ENCODE data around the gene IQGAP1. TPM values are rescaled to one million over a fixed set of nuclear protein-coding genes. Genes with fewer than 3 reads are reported as not detected.

IQGAP1 gene
- total RNA-seq, 1 experiment from 2014 or later = 106 TPM

GRCh38 chr15:90479656-90480055 is 91.6 kb downstream of the IQGAP1 start (continued):
- TF ChIP-seq ZSCAN18 (CRISPR knock-in tag; IDR thresholded peaks at IDR 0.05) (no peak), SMAD3 (CRISPR knock-in tag; IDR thresholded peaks at IDR 0.05; ENCODE audit: borderline replicate concordance) (no peak)

- ChIA-PET POLR2A (interaction anchor here (0.6 kb wide), 3 partner anchors 15 to 675 kb away, joined by 4 to 5 read pairs (median 4); no protein-coding TSS in a partner anchor), CTCF (interaction anchor here (0.5 to 5.4 kb wide), 11 partner anchors 11 to 188 kb away, joined by 3 to 97 read pairs (median 3); partner anchors contain the start of gene IQGAP1)
- Mint-ChIP-seq H3K36me3 (peaks cover 59% of the 10 kb centered on the region), H3K27ac (no peak overlapping the region), H3K27me3 (ENCODE audit: low read depth) (no peaks in the 10 kb centered on the region), H3K9me3 (no peaks in the 10 kb centered on the region), H3K4me3 (no peak overlapping the region), H3K4me1 (no peaks in the 10 kb centered on the region)
- ATAC-seq (no peak), DNase-seq (ENCODE audit: low spot score) (no peak)
- no peak for TF ChIP-seq E2F4 (CRISPR knock-in tag; IDR thresholded peaks at IDR 0.05; ENCODE audit: borderline replicate concordance, low read depth)
- no peak for TF ChIP-seq ZNF281 (CRISPR knock-in tag; IDR thresholded peaks at IDR 0.05)
- TF ChIP-seq ARID4B (CRISPR knock-in tag; IDR thresholded peaks at IDR 0.05; ENCODE audit: borderline replicate concordance) = no peak
- no peak for TF ChIP-seq GRHL2 (CRISPR knock-in tag; IDR thresholded peaks at IDR 0.05; ENCODE audit: insufficient replicate concordance, severe bottlenecking)
- TF ChIP-seq AFF4 (CRISPR knock-in tag; IDR thresholded peaks at IDR 0.05; ENCODE audit: borderline replicate concordance) = no peak
- no peak for TF ChIP-seq ZNF416 (CRISPR knock-in tag; IDR thresholded peaks at IDR 0.05)
- TF ChIP-seq SMAD3 (CRISPR knock-in tag; IDR thresholded peaks at IDR 0.05; ENCODE audit: borderline replicate concordance) = no peak
- TF ChIP-seq SMAD4 (CRISPR knock-in tag; IDR thresholded peaks at IDR 0.05) = no peak
- TF ChIP-seq ZNF512 (CRISPR knock-in tag; IDR thresholded peaks at IDR 0.05; ENCODE audit: borderline replicate concordance) = no peak
- no peak for TF ChIP-seq IRF2 (CRISPR knock-in tag; IDR thresholded peaks at IDR 0.05; ENCODE audit: borderline replicate concordance, low read depth)
- no peak for TF ChIP-seq ZNF138 (CRISPR knock-in tag; conservative IDR thresholded peaks at IDR 0.05)
- TF ChIP-seq ZNF396 (CRISPR knock-in tag; IDR thresholded peaks at IDR 0.05; ENCODE audit: borderline replicate concordance) = no peak
- no peak for TF ChIP-seq MAX (CRISPR knock-in tag; IDR thresholded peaks at IDR 0.05)
- TF ChIP-seq ZNF425 (CRISPR knock-in tag; conservative IDR thresholded peaks at IDR 0.05) = no peak
- no peak for TF ChIP-seq JUN (CRISPR knock-in tag; IDR thresholded peaks at IDR 0.05)
Observed at GRCh38 chr15:90481023-90481422, 93.0 kb downstream of the IQGAP1 start.

Measured in WTC11 (cell line).